ENCODE data around the gene GOLGA5. TPM values are rescaled to one million over a fixed set of nuclear protein-coding genes. Genes with fewer than 3 reads are reported as not detected.
"Not testable (repeated sequence)": the region's sequence is repeated elsewhere in the genome, so short reads cannot be mapped to it uniquely, and the experiment has no call there.

The GOLGA5 gene
- polyA plus RNA-seq, 4 donors: 21.9 to 53.9 (median 36.0) TPM

- Histone ChIP-seq H3K4me3 (ENCODE audit: low read depth in 1 of 3, low read length in 3 of 3) (no peak overlapping the region), H3K9me3 (ENCODE audit: control insufficient read depth in 2 of 2, insufficient read depth in 1 of 2, low read depth in 1 of 2, low read length in 1 of 2) (peaks cover 0 to 7% of the 10 kb centered on the region in 2 donors), H3K27ac (ENCODE audit: low read depth in 1 of 3, low read length in 2 of 3) (no peak overlapping the region), H3K36me3 (ENCODE audit: control insufficient read depth in 3 of 3, insufficient read depth in 2 of 3, low read depth in 1 of 3, low read length in 3 of 3) (no peaks in the 10 kb centered on the region), H3K4me1 (ENCODE audit: control insufficient read depth in 3 of 3, insufficient read depth in 2 of 3, low read depth in 1 of 3, low read length in 2 of 3) (peaks cover 0 to 2% (median 0%) of the 10 kb centered on the region in 3 donors), H3K27me3 (ENCODE audit: control insufficient read depth in 3 of 3, insufficient read depth in 3 of 3, low read length in 3 of 3) (no peaks in the 10 kb centered on the region)
- FAIRE-seq: no peak
- WGBS, 3 donors: 56 to 78% (median 59%) methylated on average over 2 of the region's 2 CpGs
- no peak for DNase-seq
Measured at GRCh38 chr14:92847749-92848148, 53.6 kb downstream of the GOLGA5 start.

- no peaks in the 10 kb centered on the region for H3K27me3 ChIP-seq (ENCODE audit: control insufficient read depth in 3 of 3, insufficient read depth in 3 of 3, low read length in 3 of 3)
- H3K9me3 ChIP-seq (ENCODE audit: control insufficient read depth in 2 of 2, insufficient read depth in 1 of 2, low read depth in 1 of 2, low read length in 1 of 2): peaks cover 0 to 12% of the 10 kb centered on the region in 2 donors
- H3K4me1 ChIP-seq (ENCODE audit: control insufficient read depth in 3 of 3, insufficient read depth in 2 of 3, low read depth in 1 of 3, low read length in 2 of 3): peaks cover 0 to 2% (median 0%) of the 10 kb centered on the region in 3 donors
- H3K4me3 ChIP-seq (ENCODE audit: low read depth in 1 of 3, low read length in 3 of 3): no peak overlapping the region
- H3K27ac ChIP-seq (ENCODE audit: low read depth in 1 of 3, low read length in 2 of 3): no peak overlapping the region
- no peaks in the 10 kb centered on the region for H3K36me3 ChIP-seq (ENCODE audit: control insufficient read depth in 3 of 3, insufficient read depth in 2 of 3, low read depth in 1 of 3, low read length in 3 of 3)
- WGBS, 3 donors: 11 to 25% (median 16%) methylated on average over 4 of the region's 4 CpGs
- FAIRE-seq: no peak
- no peak for DNase-seq
Measured at GRCh38 chr14:92848887-92849286, 54.8 kb downstream of the GOLGA5 start.

GRCh38 chr14:92850492-92850891 is 56.4 kb downstream of the GOLGA5 start:
- Histone ChIP-seq H3K27ac (ENCODE audit: low read depth in 1 of 3, low read length in 2 of 3) (no peak overlapping the region), H3K27me3 (ENCODE audit: control insufficient read depth in 3 of 3, insufficient read depth in 3 of 3, low read length in 3 of 3) (no peaks in the 10 kb centered on the region), H3K36me3 (ENCODE audit: control insufficient read depth in 3 of 3, insufficient read depth in 2 of 3, low read depth in 1 of 3, low read length in 3 of 3) (no peaks in the 10 kb centered on the region), H3K9me3 (ENCODE audit: control insufficient read depth in 2 of 2, insufficient read depth in 1 of 2, low read depth in 1 of 2, low read length in 1 of 2) (peaks cover 0 to 12% of the 10 kb centered on the region in 2 donors), H3K4me1 (ENCODE audit: control insufficient read depth in 3 of 3, insufficient read depth in 2 of 3, low read depth in 1 of 3, low read length in 2 of 3) (peaks cover 0 to 2% (median 0%) of the 10 kb centered on the region in 3 donors), H3K4me3 (ENCODE audit: low read depth in 1 of 3, low read length in 3 of 3) (no peak overlapping the region)
- FAIRE-seq (no peak), DNase-seq (no peak)
- 86 to 91% (median 87%) methylated on average over 2 of the region's 2 CpGs for WGBS, 3 donors

GRCh38 chr14:92853136-92853535 is 59.0 kb downstream of the GOLGA5 start:
- WGBS, 3 donors: 64 to 73% (median 69%) methylated on average over 8 of the region's 8 CpGs
- not testable (repeated sequence) for H3K4me3 ChIP-seq (ENCODE audit: low read depth in 1 of 3, low read length in 3 of 3); H3K27ac ChIP-seq (ENCODE audit: low read depth in 1 of 3, low read length in 2 of 3); FAIRE-seq; H3K27me3 ChIP-seq (ENCODE audit: control insufficient read depth in 3 of 3, insufficient read depth in 3 of 3, low read length in 3 of 3); DNase-seq; H3K4me1 ChIP-seq (ENCODE audit: control insufficient read depth in 3 of 3, insufficient read depth in 2 of 3, low read depth in 1 of 3, low read length in 2 of 3); H3K36me3 ChIP-seq (ENCODE audit: control insufficient read depth in 3 of 3, insufficient read depth in 2 of 3, low read depth in 1 of 3, low read length in 3 of 3)
- peaks cover 0 to 12% of the 10 kb centered on the region in 2 donors for H3K9me3 ChIP-seq (ENCODE audit: control insufficient read depth in 2 of 2, insufficient read depth in 1 of 2, low read depth in 1 of 2, low read length in 1 of 2)

DNA sequence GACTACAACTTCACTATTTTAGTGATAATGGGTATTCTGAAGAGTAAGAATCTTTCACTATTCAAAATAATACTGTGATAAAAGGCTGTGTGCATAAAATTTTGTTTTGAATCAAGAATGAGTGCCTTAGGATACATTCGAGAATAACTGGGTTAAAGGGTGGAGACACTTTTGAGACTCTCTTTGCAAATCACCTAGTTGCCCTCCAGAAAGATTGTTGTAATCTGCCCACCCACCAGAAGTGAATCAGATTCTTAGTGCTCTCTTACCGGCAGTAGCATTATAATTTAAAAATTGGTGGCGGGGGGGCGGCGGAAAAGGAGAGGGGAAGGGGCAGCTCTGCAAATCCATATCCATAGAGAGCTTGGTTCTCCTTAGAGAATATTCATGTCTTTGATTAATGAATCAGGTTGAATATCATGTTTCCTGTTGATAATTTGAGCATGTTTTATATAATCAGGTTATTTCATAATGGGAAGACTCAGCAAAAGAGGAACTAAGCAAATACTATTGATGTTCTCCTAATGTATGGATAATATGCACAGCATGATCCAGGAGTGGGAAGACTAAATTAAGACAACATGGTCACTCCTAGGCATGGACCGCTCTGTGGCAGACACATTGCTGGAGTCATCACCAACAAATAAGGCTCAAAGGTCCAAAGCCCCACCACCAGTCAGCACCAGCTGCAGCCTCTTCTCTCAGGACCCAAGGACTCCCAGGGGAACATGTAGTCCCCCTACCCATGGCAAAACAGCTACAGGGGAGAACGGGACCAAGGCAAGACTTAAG is 66.1 kb downstream of the GOLGA5 start:
- Histone ChIP-seq H3K4me1 (ENCODE audit: control insufficient read depth in 3 of 3, insufficient read depth in 2 of 3, low read depth in 1 of 3, low read length in 2 of 3) (no peaks in the 10 kb centered on the region), H3K27ac (ENCODE audit: low read depth in 1 of 3, low read length in 2 of 3) (no peak overlapping the region), H3K27me3 (ENCODE audit: control insufficient read depth in 3 of 3, insufficient read depth in 3 of 3, low read length in 3 of 3) (no peaks in the 10 kb centered on the region), H3K36me3 (ENCODE audit: control insufficient read depth in 3 of 3, insufficient read depth in 2 of 3, low read depth in 1 of 3, low read length in 3 of 3) (no peaks in the 10 kb centered on the region), H3K4me3 (ENCODE audit: low read depth in 1 of 3, low read length in 3 of 3) (no peak overlapping the region), H3K9me3 (ENCODE audit: control insufficient read depth in 2 of 2, insufficient read depth in 1 of 2, low read depth in 1 of 2, low read length in 1 of 2) (no peaks in the 10 kb centered on the region)
- DNase-seq (no peak), FAIRE-seq (no peak)
- WGBS, 3 donors: 85 to 88% (median 85%) methylated on average over 7 of the region's 7 CpGs

DNA sequence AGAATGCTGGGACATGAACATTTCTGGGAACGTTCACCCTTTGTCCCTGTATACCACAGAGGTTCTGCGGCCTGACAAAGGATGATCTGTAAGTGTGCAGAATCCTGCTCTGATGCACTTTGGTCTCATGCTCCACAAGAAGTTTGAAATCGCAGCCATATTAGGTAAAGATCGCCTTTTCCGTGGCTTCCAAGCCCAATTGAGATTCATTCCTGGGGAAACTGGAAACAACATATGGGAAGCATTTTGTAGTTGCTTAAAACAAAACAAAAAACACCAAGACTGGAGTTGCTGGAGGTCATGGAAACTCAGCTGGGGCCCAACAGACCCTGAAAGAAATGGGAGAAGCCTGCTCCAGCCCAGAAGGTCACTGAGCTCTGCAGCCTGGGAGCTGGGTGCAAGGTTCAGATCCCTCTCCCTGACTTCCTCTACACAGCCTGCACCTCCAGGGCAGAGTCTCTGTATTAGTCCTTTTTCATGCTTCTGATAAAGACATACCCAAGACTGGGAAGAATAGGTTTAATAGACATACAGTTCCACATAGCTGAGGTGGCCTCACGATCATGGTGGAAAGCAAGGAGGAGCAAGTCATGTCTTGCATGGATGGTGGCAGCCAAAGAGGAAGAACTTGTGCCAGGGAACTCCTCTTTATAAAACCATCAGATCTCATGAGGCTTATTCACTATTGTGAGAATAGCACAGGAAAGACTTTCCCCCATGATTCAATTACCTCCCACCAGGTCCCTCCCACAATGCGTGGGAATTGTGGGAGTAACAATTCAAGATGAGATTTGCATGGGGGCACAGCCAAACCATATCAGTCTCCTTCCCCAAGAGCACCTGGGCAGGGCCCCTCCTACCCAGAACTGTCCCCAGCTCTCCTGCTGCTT is 68.0 kb downstream of the GOLGA5 start:
- Histone ChIP-seq H3K4me1 (ENCODE audit: control insufficient read depth in 3 of 3, insufficient read depth in 2 of 3, low read depth in 1 of 3, low read length in 2 of 3) (no peaks in the 10 kb centered on the region), H3K9me3 (ENCODE audit: control insufficient read depth in 2 of 2, insufficient read depth in 1 of 2, low read depth in 1 of 2, low read length in 1 of 2) (peaks cover 0 to 9% of the 10 kb centered on the region in 2 donors), H3K27me3 (ENCODE audit: control insufficient read depth in 3 of 3, insufficient read depth in 3 of 3, low read length in 3 of 3) (peaks cover 0 to 4% (median 0%) of the 10 kb centered on the region in 3 donors), H3K4me3 (ENCODE audit: low read depth in 1 of 3, low read length in 3 of 3) (no peak overlapping the region), H3K27ac (ENCODE audit: low read depth in 1 of 3, low read length in 2 of 3) (no peak overlapping the region), H3K36me3 (ENCODE audit: control insufficient read depth in 3 of 3, insufficient read depth in 2 of 3, low read depth in 1 of 3, low read length in 3 of 3) (no peaks in the 10 kb centered on the region)
- 85 to 86% (median 85%) methylated on average over 7 of the region's 7 CpGs for WGBS, 3 donors
- FAIRE-seq: no peak
- peak in 1 of 2 donors; percentile 14 for DNase-seq

- H3K27me3 ChIP-seq (ENCODE audit: control insufficient read depth in 3 of 3, insufficient read depth in 3 of 3, low read length in 3 of 3): peaks cover 0 to 4% (median 0%) of the 10 kb centered on the region in 3 donors
- DNase-seq (peak in 1 of 2 donors; percentile 48), FAIRE-seq (no peak)
- WGBS, 3 donors: 37 to 56% (median 43%) methylated on average over 6 of the region's 6 CpGs
- H3K27ac ChIP-seq (ENCODE audit: low read depth in 1 of 3, low read length in 2 of 3): no peak overlapping the region
- no peaks in the 10 kb centered on the region for H3K4me1 ChIP-seq (ENCODE audit: control insufficient read depth in 3 of 3, insufficient read depth in 2 of 3, low read depth in 1 of 3, low read length in 2 of 3)
- H3K4me3 ChIP-seq (ENCODE audit: low read depth in 1 of 3, low read length in 3 of 3): no peak overlapping the region
- peaks cover 0 to 9% of the 10 kb centered on the region in 2 donors for H3K9me3 ChIP-seq (ENCODE audit: control insufficient read depth in 2 of 2, insufficient read depth in 1 of 2, low read depth in 1 of 2, low read length in 1 of 2)
- no peaks in the 10 kb centered on the region for H3K36me3 ChIP-seq (ENCODE audit: control insufficient read depth in 3 of 3, insufficient read depth in 2 of 3, low read depth in 1 of 3, low read length in 3 of 3)
Measured at GRCh38 chr14:92863286-92864080, 69.4 kb downstream of the GOLGA5 start.

GRCh38 chr14:92865674-92866073 is 71.6 kb downstream of the GOLGA5 start:
- H3K36me3 ChIP-seq (ENCODE audit: control insufficient read depth in 3 of 3, insufficient read depth in 2 of 3, low read depth in 1 of 3, low read length in 3 of 3): no peaks in the 10 kb centered on the region
- WGBS, 3 donors: 85 to 93% (median 92%) methylated on average over 1 of the region's 1 CpG
- FAIRE-seq (no peak), DNase-seq (no peak)
- no peak overlapping the region for H3K27ac ChIP-seq (ENCODE audit: low read depth in 1 of 3, low read length in 2 of 3)
- H3K4me1 ChIP-seq (ENCODE audit: control insufficient read depth in 3 of 3, insufficient read depth in 2 of 3, low read depth in 1 of 3, low read length in 2 of 3): no peaks in the 10 kb centered on the region
- peaks cover 0 to 9% of the 10 kb centered on the region in 2 donors for H3K9me3 ChIP-seq (ENCODE audit: control insufficient read depth in 2 of 2, insufficient read depth in 1 of 2, low read depth in 1 of 2, low read length in 1 of 2)
- H3K27me3 ChIP-seq (ENCODE audit: control insufficient read depth in 3 of 3, insufficient read depth in 3 of 3, low read length in 3 of 3): peaks cover 0 to 4% (median 0%) of the 10 kb centered on the region in 3 donors
- no peak overlapping the region for H3K4me3 ChIP-seq (ENCODE audit: low read depth in 1 of 3, low read length in 3 of 3)

Measured in small intestine (tissue), 7 donors.